PFSK-1 (cell line): ENCODE data around the gene APOL1. TPM values are rescaled to one million over a fixed set of nuclear protein-coding genes. Genes with fewer than 3 reads are reported as not detected.

Experiments used
- FOXP2 ChIP-seq: optimal IDR thresholded peaks from 2 replicates; pipeline ENCODE3; 2011; ENCODE audit warnings: borderline replicate concordance, control low read depth, inconsistent platforms; ENCODE audit not compliant: insufficient read depth; ENCODE audit errors: extremely low read length, extremely low read depth
- POLR2AphosphoS5 ChIP-seq: IDR thresholded peaks from 2 replicates; pipeline ENCODE4 v1.6.1; 2012; ENCODE audit warnings: low read depth, mild to moderate bottlenecking, control low read depth, low read length, moderate library complexity
- SIN3A ChIP-seq: IDR thresholded peaks from 2 replicates; pipeline ENCODE4 v1.6.1; 2012; ENCODE audit warnings: mild to moderate bottlenecking, low read length, moderate library complexity, borderline replicate concordance; ENCODE audit not compliant: insufficient read depth
- TAF1 ChIP-seq: IDR thresholded peaks from 2 replicates; pipeline ENCODE4 v1.6.1; 2012; ENCODE audit warnings: low read length, control low read depth, borderline replicate concordance; ENCODE audit not compliant: insufficient read depth
- polyA plus RNA-seq: library from polyadenylated mRNA; unstranded; fragments of >200 nt; gene quantifications from one replicate; pipeline ENCODE4 v1.2.1, GENCODE V29; 2012; ENCODE audit warnings: low read depth, missing spikeins; ENCODE audit not compliant: insufficient read length
- TF ChIP-seq, protein P1 (sequence below), 2 experiments: IDR thresholded peaks; 2 replicates each; pipeline versions ENCODE4 v1.6.1 to v1.8.0; 2011 to 2012; ENCODE audit warnings: low read depth in 2 of 2, low read length in 2 of 2, control low read depth in 1 of 2, inconsistent platforms in 1 of 2, mild to moderate bottlenecking in 1 of 2, moderate library complexity in 1 of 2; ENCODE audit not compliant: insufficient read depth in 1 of 2

The APOL1 gene, protein sequence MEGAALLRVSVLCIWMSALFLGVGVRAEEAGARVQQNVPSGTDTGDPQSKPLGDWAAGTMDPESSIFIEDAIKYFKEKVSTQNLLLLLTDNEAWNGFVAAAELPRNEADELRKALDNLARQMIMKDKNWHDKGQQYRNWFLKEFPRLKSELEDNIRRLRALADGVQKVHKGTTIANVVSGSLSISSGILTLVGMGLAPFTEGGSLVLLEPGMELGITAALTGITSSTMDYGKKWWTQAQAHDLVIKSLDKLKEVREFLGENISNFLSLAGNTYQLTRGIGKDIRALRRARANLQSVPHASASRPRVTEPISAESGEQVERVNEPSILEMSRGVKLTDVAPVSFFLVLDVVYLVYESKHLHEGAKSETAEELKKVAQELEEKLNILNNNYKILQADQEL
- 0.24 TPM for polyA plus RNA-seq

DNA sequence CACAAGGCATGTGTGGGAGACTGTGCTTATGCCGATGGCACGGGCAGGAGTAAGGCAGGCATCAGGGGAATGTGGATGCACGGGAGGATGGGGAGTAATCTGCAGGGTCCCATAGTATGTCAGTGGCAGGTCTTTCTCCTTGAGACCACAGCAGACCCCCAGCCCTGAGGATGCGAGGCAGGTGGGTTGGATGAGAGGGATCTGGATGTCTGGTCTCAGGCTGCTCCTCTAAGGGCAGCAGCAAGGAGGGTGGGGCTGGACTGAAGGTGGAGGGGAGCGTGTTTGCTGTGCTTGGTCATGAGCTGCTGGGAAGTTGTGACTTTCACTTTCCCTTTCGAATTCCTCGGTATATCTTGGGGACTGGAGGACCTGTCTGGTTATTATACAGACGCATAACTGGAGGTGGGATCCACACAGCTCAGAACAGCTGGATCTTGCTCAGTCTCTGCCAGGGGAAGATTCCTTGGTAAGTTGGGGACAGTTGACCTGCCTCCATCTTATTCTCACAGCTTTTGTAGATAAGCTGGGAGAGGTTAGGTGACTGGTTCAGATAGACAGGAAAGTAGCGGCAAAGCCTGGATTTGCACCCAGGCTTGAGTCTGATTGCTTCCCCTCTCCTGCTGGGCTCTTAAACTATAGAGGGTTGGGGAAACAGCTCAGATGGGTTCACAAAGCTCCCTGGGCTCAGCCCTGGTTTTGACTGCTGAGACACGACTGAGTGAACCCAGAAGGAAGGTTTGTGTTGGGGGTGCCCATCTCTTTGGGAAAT lies at the start of gene APOL1:
APOL1 (plus strand) TSS at position 380 of the 769 bp plus-strand sequence. CDS start 1,823 bp downstream, outside the sequence.
- TF ChIP-seq SIN3A (no peak), POLR2AphosphoS5 (no peak), FOXP2 (no peak), TAF1 (no peak)
- TF ChIP-seq, protein P1, sequence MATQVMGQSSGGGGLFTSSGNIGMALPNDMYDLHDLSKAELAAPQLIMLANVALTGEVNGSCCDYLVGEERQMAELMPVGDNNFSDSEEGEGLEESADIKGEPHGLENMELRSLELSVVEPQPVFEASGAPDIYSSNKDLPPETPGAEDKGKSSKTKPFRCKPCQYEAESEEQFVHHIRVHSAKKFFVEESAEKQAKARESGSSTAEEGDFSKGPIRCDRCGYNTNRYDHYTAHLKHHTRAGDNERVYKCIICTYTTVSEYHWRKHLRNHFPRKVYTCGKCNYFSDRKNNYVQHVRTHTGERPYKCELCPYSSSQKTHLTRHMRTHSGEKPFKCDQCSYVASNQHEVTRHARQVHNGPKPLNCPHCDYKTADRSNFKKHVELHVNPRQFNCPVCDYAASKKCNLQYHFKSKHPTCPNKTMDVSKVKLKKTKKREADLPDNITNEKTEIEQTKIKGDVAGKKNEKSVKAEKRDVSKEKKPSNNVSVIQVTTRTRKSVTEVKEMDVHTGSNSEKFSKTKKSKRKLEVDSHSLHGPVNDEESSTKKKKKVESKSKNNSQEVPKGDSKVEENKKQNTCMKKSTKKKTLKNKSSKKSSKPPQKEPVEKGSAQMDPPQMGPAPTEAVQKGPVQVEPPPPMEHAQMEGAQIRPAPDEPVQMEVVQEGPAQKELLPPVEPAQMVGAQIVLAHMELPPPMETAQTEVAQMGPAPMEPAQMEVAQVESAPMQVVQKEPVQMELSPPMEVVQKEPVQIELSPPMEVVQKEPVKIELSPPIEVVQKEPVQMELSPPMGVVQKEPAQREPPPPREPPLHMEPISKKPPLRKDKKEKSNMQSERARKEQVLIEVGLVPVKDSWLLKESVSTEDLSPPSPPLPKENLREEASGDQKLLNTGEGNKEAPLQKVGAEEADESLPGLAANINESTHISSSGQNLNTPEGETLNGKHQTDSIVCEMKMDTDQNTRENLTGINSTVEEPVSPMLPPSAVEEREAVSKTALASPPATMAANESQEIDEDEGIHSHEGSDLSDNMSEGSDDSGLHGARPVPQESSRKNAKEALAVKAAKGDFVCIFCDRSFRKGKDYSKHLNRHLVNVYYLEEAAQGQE (IDR thresholded peaks at IDR 0.05; ENCODE audit: insufficient read depth in 1 of 2, low read depth in 2 of 2, low read length in 2 of 2) = no peak

DNA sequence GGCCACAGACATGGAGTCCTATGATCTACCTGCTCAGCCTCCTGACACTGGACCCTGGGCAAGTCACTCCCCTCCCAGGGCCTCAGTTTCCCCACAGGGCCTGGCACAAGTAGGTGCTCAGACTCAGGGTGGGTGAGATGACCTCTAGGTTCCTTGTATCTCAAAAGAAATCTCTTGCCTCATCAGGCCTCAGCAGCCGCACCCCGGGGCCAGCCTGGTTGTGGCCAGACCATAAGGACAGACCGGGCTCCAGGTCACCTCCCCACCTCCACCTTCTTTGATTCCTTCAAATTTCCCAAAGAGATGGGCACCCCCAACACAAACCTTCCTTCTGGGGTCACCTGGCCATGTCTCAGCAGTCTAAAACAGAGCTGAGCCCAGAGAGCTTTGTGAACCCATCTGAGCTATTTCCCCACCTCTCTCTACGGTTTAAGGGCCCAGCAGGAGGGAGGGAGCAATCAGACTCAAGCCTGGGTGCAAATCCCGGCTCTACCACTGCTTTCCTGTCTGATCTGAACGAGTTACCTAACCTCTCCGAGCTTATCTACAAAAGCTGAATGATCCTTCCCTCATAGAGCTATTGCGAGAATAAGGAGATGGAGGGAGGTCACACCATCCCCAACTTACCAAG lies 48.8 kb upstream of the APOL1 start:
- TF ChIP-seq TAF1 = no peak
- TF ChIP-seq FOXP2 = no peak
- TF ChIP-seq SIN3A = no peak
- TF ChIP-seq, protein P1 (IDR thresholded peaks at IDR 0.05; ENCODE audit: insufficient read depth in 1 of 2, low read depth in 2 of 2, low read length in 2 of 2) = no peak
- TF ChIP-seq POLR2AphosphoS5 = no peak

DNA sequence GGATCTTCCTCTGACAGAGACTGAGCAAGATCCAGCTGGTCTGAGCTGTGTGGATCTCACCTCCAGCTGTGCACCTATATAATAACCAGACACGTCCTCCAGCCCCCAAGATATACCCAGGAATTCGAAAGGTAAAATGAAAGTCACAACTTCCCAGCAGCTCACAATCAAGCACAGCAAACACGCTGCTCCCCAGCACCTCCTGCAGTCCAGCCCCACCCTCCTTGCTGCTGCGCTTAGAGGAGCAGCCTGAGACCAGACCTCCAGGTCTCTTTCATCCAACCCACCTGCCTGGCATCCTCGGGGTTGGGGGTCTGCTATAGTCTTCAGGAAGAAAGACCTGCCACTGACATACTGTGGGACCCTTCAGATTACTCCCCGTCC lies 48.3 kb upstream of the APOL1 start:
- no peak for TF ChIP-seq TAF1
- TF ChIP-seq, protein P1 (IDR thresholded peaks at IDR 0.05; ENCODE audit: insufficient read depth in 1 of 2, low read depth in 2 of 2, low read length in 2 of 2) = no peak
- TF ChIP-seq FOXP2 = no peak
- no peak for TF ChIP-seq SIN3A
- no peak for TF ChIP-seq POLR2AphosphoS5

DNA sequence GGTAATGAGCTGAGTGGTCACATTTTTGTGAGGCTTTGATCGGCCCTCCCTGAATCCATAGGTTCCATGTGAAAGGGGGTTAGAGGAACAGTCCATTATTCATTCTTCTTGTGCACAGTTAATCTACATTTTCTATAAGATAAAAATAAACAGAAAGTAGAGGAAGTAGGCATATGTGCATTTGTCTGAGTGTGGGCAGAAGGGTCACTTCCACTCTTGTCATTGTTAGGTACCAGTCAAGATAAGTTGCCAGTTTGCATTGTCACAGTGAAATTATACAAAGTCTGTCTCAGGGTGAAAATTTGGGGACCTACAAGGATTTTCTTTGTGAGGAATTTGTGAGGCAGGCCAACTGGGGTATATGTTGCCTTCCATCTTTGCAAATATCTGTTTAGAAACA lies 46.7 kb upstream of the APOL1 start:
- TF ChIP-seq FOXP2 = no peak
- TF ChIP-seq SIN3A = no peak
- no peak for TF ChIP-seq TAF1
- no peak for TF ChIP-seq POLR2AphosphoS5
- TF ChIP-seq, protein P1 (IDR thresholded peaks at IDR 0.05; ENCODE audit: insufficient read depth in 1 of 2, low read depth in 2 of 2, low read length in 2 of 2) = no peak
